Measurements from ENCODE around the gene KCNK1. TPM values are rescaled to one million over a fixed set of nuclear protein-coding genes. Genes with fewer than 3 reads are reported as not detected.

Gene KCNK1
- total RNA-seq, 1 experiment from 2014 or later, result not detected

- no peak overlapping the region for H3K4me3 ChIP-seq (ENCODE audit: low read depth, low read length)
- no peaks in the 10 kb centered on the region for H3K4me1 ChIP-seq
- no peak for TF ChIP-seq CTCF (IDR thresholded peaks at IDR 0.05; ENCODE audit: insufficient read depth in 1 of 2, low read depth in 1 of 2, low read length in 1 of 2, severe bottlenecking in 1 of 2, unreplicated experiment in 1 of 2)
- H3K36me3 Mint-ChIP-seq (ENCODE audit: insufficient read depth, unreplicated experiment), result no peaks in the 10 kb centered on the region
- H3K27me3 ChIP-seq (replicated peaks; ENCODE audit: control insufficient read depth, insufficient read depth, low read length), result no peaks in the 10 kb centered on the region
- intact Hi-C loops (cut with micrococcal nuclease; ENCODE audit: unreplicated experiment), result no loop called here
- no peaks in the 10 kb centered on the region for H3K36me3 ChIP-seq (ENCODE audit: control insufficient read depth, insufficient read depth, low read length)
- no TSS peak for BruUV-seq (replicated peaks)
- H3K4me1 Mint-ChIP-seq (ENCODE audit: low read depth, unreplicated experiment), result no peaks in the 10 kb centered on the region
- ChIA-PET CTCF (no interaction called here), POLR2A (no interaction called here)
- H3K27me3 Mint-ChIP-seq (ENCODE audit: insufficient read depth, unreplicated experiment), result peaks cover 8% of the 10 kb centered on the region
- no peaks in the 10 kb centered on the region for H3K9me3 ChIP-seq
- H3K4me3 Mint-ChIP-seq (ENCODE audit: unreplicated experiment), result no peak overlapping the region
- DNase-seq, result no peak
- no peak overlapping the region for H3K27ac Mint-ChIP-seq (ENCODE audit: unreplicated experiment)
- H3K9me3 Mint-ChIP-seq (ENCODE audit: unreplicated experiment), result no peaks in the 10 kb centered on the region
These were observed 90.4 kb downstream of the KCNK1 start for GRCh38 chr1:233704170-233704897.

GRCh38 chr1:233704898-233705723 is 91.2 kb downstream of the KCNK1 start:
- Mint-ChIP-seq H3K4me1 (ENCODE audit: low read depth, unreplicated experiment) (no peaks in the 10 kb centered on the region), H3K4me3 (ENCODE audit: unreplicated experiment) (no peak overlapping the region), H3K27ac (ENCODE audit: unreplicated experiment) (no peak overlapping the region), H3K9me3 (ENCODE audit: unreplicated experiment) (no peaks in the 10 kb centered on the region), H3K27me3 (ENCODE audit: insufficient read depth, unreplicated experiment) (peaks cover 8% of the 10 kb centered on the region), H3K36me3 (ENCODE audit: insufficient read depth, unreplicated experiment) (no peaks in the 10 kb centered on the region)
- Histone ChIP-seq H3K36me3 (ENCODE audit: control insufficient read depth, insufficient read depth, low read length) (no peaks in the 10 kb centered on the region), H3K4me1 (no peaks in the 10 kb centered on the region), H3K27me3 (replicated peaks; ENCODE audit: control insufficient read depth, insufficient read depth, low read length) (no peaks in the 10 kb centered on the region), H3K4me3 (ENCODE audit: low read depth, low read length) (no peak overlapping the region), H3K9me3 (no peaks in the 10 kb centered on the region)
- intact Hi-C loops (cut with micrococcal nuclease; ENCODE audit: unreplicated experiment), result no loop called here
- no TSS peak for BruUV-seq (replicated peaks)
- ChIA-PET CTCF (no interaction called here), POLR2A (no interaction called here)
- DNase-seq, result no peak
- TF ChIP-seq CTCF (IDR thresholded peaks at IDR 0.05; ENCODE audit: insufficient read depth in 1 of 2, low read depth in 1 of 2, low read length in 1 of 2, severe bottlenecking in 1 of 2, unreplicated experiment in 1 of 2), result no peak

- BruUV-seq (replicated peaks), result no TSS peak
These were observed 93.4 kb downstream of the KCNK1 start for GRCh38 chr1:233707153-233707879.

More at GRCh38 chr1:233707153-233707879, 93.4 kb downstream of the KCNK1 start:
- Mint-ChIP-seq H3K4me3 (ENCODE audit: unreplicated experiment) (no peak overlapping the region), H3K4me1 (ENCODE audit: low read depth, unreplicated experiment) (no peaks in the 10 kb centered on the region), H3K36me3 (ENCODE audit: insufficient read depth, unreplicated experiment) (no peaks in the 10 kb centered on the region), H3K27me3 (ENCODE audit: insufficient read depth, unreplicated experiment) (peaks cover 4% of the 10 kb centered on the region), H3K9me3 (ENCODE audit: unreplicated experiment) (no peaks in the 10 kb centered on the region), H3K27ac (ENCODE audit: unreplicated experiment) (no peak overlapping the region)
- ChIA-PET POLR2A (no interaction called here), CTCF (no interaction called here)
- DNase-seq, result no peak
- no peaks in the 10 kb centered on the region for H3K36me3 ChIP-seq (ENCODE audit: control insufficient read depth, insufficient read depth, low read length)
- no peaks in the 10 kb centered on the region for H3K9me3 ChIP-seq
- no peaks in the 10 kb centered on the region for H3K4me1 ChIP-seq
- no peak for TF ChIP-seq CTCF (IDR thresholded peaks at IDR 0.05; ENCODE audit: insufficient read depth in 1 of 2, low read depth in 1 of 2, low read length in 1 of 2, severe bottlenecking in 1 of 2, unreplicated experiment in 1 of 2)
- no peaks in the 10 kb centered on the region for H3K27me3 ChIP-seq (replicated peaks; ENCODE audit: control insufficient read depth, insufficient read depth, low read length)
- no peak overlapping the region for H3K4me3 ChIP-seq (ENCODE audit: low read depth, low read length)
- intact Hi-C loops (cut with micrococcal nuclease; ENCODE audit: unreplicated experiment), result no loop called here
